ENCODE data around the gene ECHS1.

GRCh38 chr10:133359554-133359971 is 13.6 kb downstream of the ECHS1 start:
- TF ChIP-seq, protein P1, sequence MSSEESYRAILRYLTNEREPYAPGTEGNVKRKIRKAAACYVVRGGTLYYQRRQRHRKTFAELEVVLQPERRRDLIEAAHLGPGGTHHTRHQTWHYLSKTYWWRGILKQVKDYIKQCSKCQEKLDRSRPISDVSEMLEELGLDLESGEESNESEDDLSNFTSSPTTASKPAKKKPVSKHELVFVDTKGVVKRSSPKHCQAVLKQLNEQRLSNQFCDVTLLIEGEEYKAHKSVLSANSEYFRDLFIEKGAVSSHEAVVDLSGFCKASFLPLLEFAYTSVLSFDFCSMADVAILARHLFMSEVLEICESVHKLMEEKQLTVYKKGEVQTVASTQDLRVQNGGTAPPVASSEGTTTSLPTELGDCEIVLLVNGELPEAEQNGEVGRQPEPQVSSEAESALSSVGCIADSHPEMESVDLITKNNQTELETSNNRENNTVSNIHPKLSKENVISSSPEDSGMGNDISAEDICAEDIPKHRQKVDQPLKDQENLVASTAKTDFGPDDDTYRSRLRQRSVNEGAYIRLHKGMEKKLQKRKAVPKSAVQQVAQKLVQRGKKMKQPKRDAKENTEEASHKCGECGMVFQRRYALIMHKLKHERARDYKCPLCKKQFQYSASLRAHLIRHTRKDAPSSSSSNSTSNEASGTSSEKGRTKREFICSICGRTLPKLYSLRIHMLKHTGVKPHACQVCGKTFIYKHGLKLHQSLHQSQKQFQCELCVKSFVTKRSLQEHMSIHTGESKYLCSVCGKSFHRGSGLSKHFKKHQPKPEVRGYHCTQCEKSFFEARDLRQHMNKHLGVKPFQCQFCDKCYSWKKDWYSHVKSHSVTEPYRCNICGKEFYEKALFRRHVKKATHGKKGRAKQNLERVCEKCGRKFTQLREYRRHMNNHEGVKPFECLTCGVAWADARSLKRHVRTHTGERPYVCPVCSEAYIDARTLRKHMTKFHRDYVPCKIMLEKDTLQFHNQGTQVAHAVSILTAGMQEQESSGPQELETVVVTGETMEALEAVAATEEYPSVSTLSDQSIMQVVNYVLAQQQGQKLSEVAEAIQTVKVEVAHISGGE (tag by site-specific recombination; conservative IDR thresholded peaks at IDR 0.05; ENCODE audit: low read depth), result no peak
- TF ChIP-seq CTCF (tag by site-specific recombination; IDR thresholded peaks at IDR 0.05), result no peak
- TF ChIP-seq GFI1B (tag by site-specific recombination; IDR thresholded peaks at IDR 0.05), result no peak
- TF ChIP-seq KLF8 (tag by site-specific recombination; IDR thresholded peaks at IDR 0.05), result no peak
- no peak for TF ChIP-seq ZNF701 (tag by site-specific recombination; IDR thresholded peaks at IDR 0.05)
- TF ChIP-seq MYNN (tag by site-specific recombination; IDR thresholded peaks at IDR 0.05; ENCODE audit: borderline replicate concordance), result no peak
- TF ChIP-seq GLI4 (tag by site-specific recombination; IDR thresholded peaks at IDR 0.05), result no peak
- TF ChIP-seq, protein P2, sequence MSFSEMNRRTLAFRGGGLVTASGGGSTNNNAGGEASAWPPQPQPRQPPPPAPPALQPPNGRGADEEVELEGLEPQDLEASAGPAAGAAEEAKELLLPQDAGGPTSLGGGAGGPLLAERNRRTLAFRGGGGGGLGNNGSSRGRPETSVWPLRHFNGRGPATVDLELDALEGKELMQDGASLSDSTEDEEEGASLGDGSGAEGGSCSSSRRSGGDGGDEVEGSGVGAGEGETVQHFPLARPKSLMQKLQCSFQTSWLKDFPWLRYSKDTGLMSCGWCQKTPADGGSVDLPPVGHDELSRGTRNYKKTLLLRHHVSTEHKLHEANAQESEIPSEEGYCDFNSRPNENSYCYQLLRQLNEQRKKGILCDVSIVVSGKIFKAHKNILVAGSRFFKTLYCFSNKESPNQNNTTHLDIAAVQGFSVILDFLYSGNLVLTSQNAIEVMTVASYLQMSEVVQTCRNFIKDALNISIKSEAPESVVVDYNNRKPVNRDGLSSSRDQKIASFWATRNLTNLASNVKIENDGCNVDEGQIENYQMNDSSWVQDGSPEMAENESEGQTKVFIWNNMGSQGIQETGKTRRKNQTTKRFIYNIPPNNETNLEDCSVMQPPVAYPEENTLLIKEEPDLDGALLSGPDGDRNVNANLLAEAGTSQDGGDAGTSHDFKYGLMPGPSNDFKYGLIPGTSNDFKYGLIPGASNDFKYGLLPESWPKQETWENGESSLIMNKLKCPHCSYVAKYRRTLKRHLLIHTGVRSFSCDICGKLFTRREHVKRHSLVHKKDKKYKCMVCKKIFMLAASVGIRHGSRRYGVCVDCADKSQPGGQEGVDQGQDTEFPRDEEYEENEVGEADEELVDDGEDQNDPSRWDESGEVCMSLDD (tag by site-specific recombination; IDR thresholded peaks at IDR 0.05), result 0 out of 2 replicates have a peak, but pooled peaks have one; percentile 21
- TF ChIP-seq ZNF274 (IDR thresholded peaks at IDR 0.05; ENCODE audit: low read length), result no peak
- no peak for TF ChIP-seq ZNF274 (tag by site-specific recombination; IDR thresholded peaks at IDR 0.05; ENCODE audit: borderline replicate concordance)
- no peak for TF ChIP-seq ZNF76 (tag by site-specific recombination; IDR thresholded peaks at IDR 0.05; ENCODE audit: borderline replicate concordance, low read depth)
- TF ChIP-seq ZNF311 (tag by site-specific recombination; IDR thresholded peaks at IDR 0.05; ENCODE audit: borderline replicate concordance), result no peak
- no peak for TF ChIP-seq YY1 (tag by site-specific recombination; IDR thresholded peaks at IDR 0.05)
